Hindlimb muscle (tissue), 1 donor: ENCODE data around the gene OSBPL5. TPM values are rescaled to one million over a fixed set of nuclear protein-coding genes. Genes with fewer than 3 reads are reported as not detected.

ENCODE experiments used
- DNase-seq: peaks from one replicate; pipeline ENCODE4 v3.0.0-alpha.2; 2013
- polyA plus RNA-seq: library from polyadenylated mRNA; unstranded; fragments of 120-200 nt; gene quantifications from one replicate; pipeline ENCODE4 v1.2.1, GENCODE V29; 2013; ENCODE audit not compliant: insufficient read length

Gene OSBPL5
- polyA plus RNA-seq, 1 donor: 13.2 TPM

GRCh38 chr11:3099178-3099577 is 65.9 kb downstream of the OSBPL5 start:
- DNase-seq: no peak

- no peak for DNase-seq
Measured at GRCh38 chr11:3096909-3097530, 68.1 kb downstream of the OSBPL5 start.

- peak; percentile 75 for DNase-seq
Measured at GRCh38 chr11:3095712-3096361, 69.3 kb downstream of the OSBPL5 start.

- no peak for DNase-seq
Measured at GRCh38 chr11:3094223-3094824, 70.8 kb downstream of the OSBPL5 start.

- DNase-seq: no peak
Measured at GRCh38 chr11:3093281-3094191, 71.6 kb downstream of the OSBPL5 start.

GRCh38 chr11:3092603-3093141 is 72.4 kb downstream of the OSBPL5 start:
- DNase-seq: no peak

GRCh38 chr11:3091846-3092602 is 73.1 kb downstream of the OSBPL5 start:
- DNase-seq: peak; percentile 67

GRCh38 chr11:3091081-3091845 is 73.8 kb downstream of the OSBPL5 start:
- DNase-seq: no peak

GRCh38 chr11:3090096-3090901 is 74.8 kb downstream of the OSBPL5 start:
- no peak for DNase-seq

GRCh38 chr11:3089236-3090061 is 75.7 kb downstream of the OSBPL5 start:
- DNase-seq: no peak

- no peak for DNase-seq
Measured at GRCh38 chr11:3088806-3089205, 76.3 kb downstream of the OSBPL5 start.

GRCh38 chr11:3087821-3088800 is 77.0 kb downstream of the OSBPL5 start:
- no peak for DNase-seq

- DNase-seq: no peak
Measured at GRCh38 chr11:3087373-3087772, 77.7 kb downstream of the OSBPL5 start.

- no peak for DNase-seq
Measured at GRCh38 chr11:3086671-3087150, 78.4 kb downstream of the OSBPL5 start.

GRCh38 chr11:3086114-3086513 is 79.0 kb downstream of the OSBPL5 start:
- DNase-seq: no peak

- no peak for DNase-seq
Measured at GRCh38 chr11:3085052-3085451, 80.1 kb downstream of the OSBPL5 start.

- DNase-seq: no peak
Measured at GRCh38 chr11:3083321-3083720, 81.8 kb downstream of the OSBPL5 start.

- no peak for DNase-seq
Measured at GRCh38 chr11:3081386-3081751, 83.7 kb downstream of the OSBPL5 start.
